Keratinocyte (primary cell): Measurements from ENCODE around the gene MANBA.

Experiments
- CTCF ChIP-seq, 3 experiments: IDR thresholded peaks in 1 of 3; conservative IDR thresholded peaks in 1 of 3; optimal IDR thresholded peaks in 1 of 3; 2 replicates in 2 of 3; 3 replicates in 1 of 3; pipeline versions ENCODE3 to v1.5.1; 2011; ENCODE audit warnings: low read length in 3 of 3, mild to moderate bottlenecking in 3 of 3, moderate library complexity in 2 of 3, control low read depth in 1 of 3, inconsistent platforms in 1 of 3; ENCODE audit not compliant: insufficient read depth in 2 of 3; ENCODE audit errors: extremely low read depth in 1 of 3
- EZH2 ChIP-seq: IDR thresholded peaks from one replicate; pipeline ENCODE4 v1.6.1; 2012; ENCODE audit warnings: inconsistent platforms, mild to moderate bottlenecking, low read length, moderate library complexity

- TF ChIP-seq CTCF (optimal IDR thresholded peaks at IDR 0.05 in 1 of 3, IDR thresholded peaks at IDR 0.05 in 1 of 3, conservative IDR thresholded peaks at IDR 0.05 in 1 of 3; ENCODE audit: extremely low read depth in 1 of 3, insufficient read depth in 2 of 3, low read length in 3 of 3) (no peak), EZH2 (no peak)
Measured at GRCh38 chr4:102779204-102779603, 18.4 kb upstream of the MANBA start.
